Transverse colon (tissue), 4 donors: ENCODE data around the gene TMEM33. TPM values are rescaled to one million over a fixed set of nuclear protein-coding genes. Genes with fewer than 3 reads are reported as not detected.
A peak's percentile ranks its signal among the peaks of the same experiment; 100 is the strongest.

Source experiments
- DNase-seq: peaks from one replicate; pipeline ENCODE4 v3.0.0-alpha.2; 2019
- H3K27ac ChIP-seq, 4 donors: fragments of 200-600 bp; sonication (generic); 2 replicates each; pipeline ENCODE4 v1.5.1; 2016 to 2018; ENCODE audit warnings: inconsistent platforms in 4 of 4
- H3K27me3 ChIP-seq: fragments of 200-600 bp; sonication (generic); 2 replicates; pipeline ENCODE4 v1.5.1; 2017; ENCODE audit warnings: inconsistent platforms
- H3K36me3 ChIP-seq, 4 donors: fragments of 200-600 bp; sonication (generic); 2 replicates each; pipeline ENCODE4 v1.5.1; 2017 to 2019; ENCODE audit warnings: inconsistent platforms in 4 of 4
- H3K4me1 ChIP-seq, 4 donors: fragments of 200-600 bp; sonication (generic); 2 replicates each; pipeline ENCODE4 v1.5.1; 2017 to 2020; ENCODE audit warnings: inconsistent platforms in 4 of 4
- H3K4me3 ChIP-seq, 4 donors: fragments of 200-600 bp; sonication (generic); 1 replicate in 1 of 4; 2 replicates in 3 of 4; pipeline versions ENCODE4 v1.5.1 to v1.6.1; 2017 to 2019; ENCODE audit warnings: inconsistent platforms in 4 of 4
- H3K9me3 ChIP-seq, 2 donors: fragments of 200-600 bp; sonication (generic); 2 replicates each; pipeline ENCODE4 v1.5.1; 2017 to 2019; ENCODE audit warnings: inconsistent platforms in 2 of 2
- EP300 ChIP-seq: sonication (generic); formaldehyde crosslinking; IDR thresholded peaks from one replicate; pipeline ENCODE4 v1.6.1; 2017; ENCODE audit warnings: antibody characterized with exemption, low read depth
- POLR2A ChIP-seq: fragments of 450-650 bp; IDR thresholded peaks from one replicate; pipeline ENCODE4 v1.6.1; 2016; ENCODE audit warnings: antibody characterized with exemption, mild to moderate bottlenecking, moderate library complexity
- POLR2AphosphoS5 ChIP-seq, 3 donors: sonication (generic); formaldehyde crosslinking; IDR thresholded peaks; one replicate each; pipeline ENCODE4 v1.6.1; 2016; ENCODE audit warnings: antibody characterized with exemption in 3 of 3
- WGBS, 2 donors: methylation state at CpG; one replicate each; pipeline ENCODE4 v1.1.5; 2018; ENCODE audit warnings: low coverage in 1 of 2; 5-methylcytosine and 5-hydroxymethylcytosine counted together
- in situ Hi-C, 4 donors: fragments of 200-750 bp; cut with MboI; loops; one replicate each; pipeline versions ENCODE4 v1.15.0 to v1.15.1; 2017; ENCODE audit warnings: low sequenced_read_pairs in 3 of 4, low pct_ligation_motif_present in 1 of 4, low pct_unique_long_range_greater_than_20kb in 1 of 4
- intact Hi-C: fragments of 100-400 bp; cut with DNase I; formaldehyde crosslinking; loops from one replicate; pipeline ENCODE4 v1.15.1; 2023; ENCODE audit warnings: low total_unique reads
- total RNA-seq, 4 donors: library from RNA; depleted of rRNA; stranded (reverse); fragments of >200 nt; gene quantifications; one replicate each; pipeline ENCODE4 v1.1.0, GENCODE V29; 2016
- TF ChIP-seq, protein P1 (sequence below), 5 experiments: fragments of 200-600 bp in 3 of 5; fragments of 450-650 bp in 2 of 5; sonication (generic) in 3 of 5; IDR thresholded peaks; 1 replicate in 2 of 5; 2 replicates in 3 of 5; pipeline ENCODE4 v1.5.1; 2016 to 2017; ENCODE audit warnings: antibody characterized with exemption in 5 of 5, inconsistent platforms in 3 of 5, mild to moderate bottlenecking in 2 of 5, moderate library complexity in 1 of 5

Gene TMEM33, protein sequence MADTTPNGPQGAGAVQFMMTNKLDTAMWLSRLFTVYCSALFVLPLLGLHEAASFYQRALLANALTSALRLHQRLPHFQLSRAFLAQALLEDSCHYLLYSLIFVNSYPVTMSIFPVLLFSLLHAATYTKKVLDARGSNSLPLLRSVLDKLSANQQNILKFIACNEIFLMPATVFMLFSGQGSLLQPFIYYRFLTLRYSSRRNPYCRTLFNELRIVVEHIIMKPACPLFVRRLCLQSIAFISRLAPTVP
- 10 to 100 TPM; 41.8 to 59.3 (median 54.9) TPM for total RNA-seq

DNA sequence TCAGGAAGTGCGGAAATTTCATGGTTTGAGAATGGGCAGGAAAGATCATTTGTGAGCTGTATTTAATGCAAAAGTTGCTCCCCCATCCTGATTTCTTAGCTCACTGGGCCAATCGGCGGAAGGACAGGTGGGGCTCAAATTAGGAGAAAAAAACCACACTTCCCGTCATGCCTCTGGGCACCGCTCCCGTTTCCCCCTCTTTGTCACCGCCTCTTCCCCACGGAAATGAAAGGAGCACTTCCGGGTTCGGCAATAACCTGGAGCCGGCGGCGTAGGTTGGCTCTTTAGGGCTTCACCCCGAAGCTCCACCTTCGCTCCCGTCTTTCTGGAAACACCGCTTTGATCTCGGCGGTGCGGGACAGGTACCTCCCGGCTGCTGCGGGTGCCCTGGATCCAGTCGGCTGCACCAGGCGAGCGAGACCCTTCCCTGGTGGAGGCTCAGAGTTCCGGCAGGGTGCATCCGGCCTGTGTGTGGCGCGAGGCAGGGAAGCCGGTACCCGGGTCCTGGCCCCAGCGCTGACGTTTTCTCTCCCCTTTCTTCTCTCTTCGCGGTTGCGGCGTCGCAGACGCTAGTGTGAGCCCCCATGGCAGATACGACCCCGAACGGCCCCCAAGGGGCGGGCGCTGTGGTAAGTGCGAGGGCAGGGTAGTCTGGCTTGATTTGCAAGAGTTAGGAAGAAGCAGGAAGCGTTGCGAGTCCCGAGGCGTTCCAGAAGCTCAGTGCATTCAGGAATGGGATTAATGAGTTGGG lies at the start of gene TMEM33:
Gene TMEM33, plus strand, starts transcription at position 529 of the 751 bp plus-strand sequence. Its CDS starts 56 bp downstream, at position 585.
- WGBS, 2 donors, result 2 to 24% methylated on average over 3 to 48 of the region's 49 CpGs

DNA sequence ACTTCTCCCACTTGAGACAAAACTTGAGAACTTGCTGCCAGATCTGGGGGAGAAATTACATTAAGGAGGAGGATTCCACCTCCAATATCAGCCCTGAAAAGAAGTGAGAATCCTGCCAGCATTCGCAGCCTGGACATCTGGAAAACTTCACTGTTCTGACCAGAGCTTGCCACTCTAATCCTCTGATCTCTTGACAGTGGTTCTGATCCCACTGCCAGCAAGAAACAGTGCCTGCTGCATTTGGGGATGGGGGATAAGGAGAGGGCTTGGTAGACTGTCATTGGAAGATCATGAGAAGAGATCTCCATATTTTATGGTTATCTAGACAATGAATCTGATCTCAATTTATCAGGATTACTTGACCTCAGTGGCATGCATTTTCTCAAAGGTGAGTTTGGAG lies 49.8 kb upstream of the TMEM33 start:
- H3K4me1 ChIP-seq, result peaks cover 6 to 22% (median 19%) of the 10 kb centered on the region in 4 donors
- DNase-seq, result no peak
- no peaks in the 10 kb centered on the region for H3K9me3 ChIP-seq
- H3K27ac ChIP-seq, result no peak overlapping the region
- intact Hi-C loops (loop anchor here (5.0 kb wide), 1 partner anchor 193 kb away; no protein-coding TSS in a partner anchor), in situ Hi-C loops (loop anchor here (5.0 to 25.0 kb wide), 3 partner anchors 193 to 601 kb away; no protein-coding TSS in a partner anchor)
- TF ChIP-seq EP300 (no peak), POLR2AphosphoS5 (IDR thresholded peaks at IDR 0.05) (no peak), POLR2A (no peak)
- TF ChIP-seq, protein P1, sequence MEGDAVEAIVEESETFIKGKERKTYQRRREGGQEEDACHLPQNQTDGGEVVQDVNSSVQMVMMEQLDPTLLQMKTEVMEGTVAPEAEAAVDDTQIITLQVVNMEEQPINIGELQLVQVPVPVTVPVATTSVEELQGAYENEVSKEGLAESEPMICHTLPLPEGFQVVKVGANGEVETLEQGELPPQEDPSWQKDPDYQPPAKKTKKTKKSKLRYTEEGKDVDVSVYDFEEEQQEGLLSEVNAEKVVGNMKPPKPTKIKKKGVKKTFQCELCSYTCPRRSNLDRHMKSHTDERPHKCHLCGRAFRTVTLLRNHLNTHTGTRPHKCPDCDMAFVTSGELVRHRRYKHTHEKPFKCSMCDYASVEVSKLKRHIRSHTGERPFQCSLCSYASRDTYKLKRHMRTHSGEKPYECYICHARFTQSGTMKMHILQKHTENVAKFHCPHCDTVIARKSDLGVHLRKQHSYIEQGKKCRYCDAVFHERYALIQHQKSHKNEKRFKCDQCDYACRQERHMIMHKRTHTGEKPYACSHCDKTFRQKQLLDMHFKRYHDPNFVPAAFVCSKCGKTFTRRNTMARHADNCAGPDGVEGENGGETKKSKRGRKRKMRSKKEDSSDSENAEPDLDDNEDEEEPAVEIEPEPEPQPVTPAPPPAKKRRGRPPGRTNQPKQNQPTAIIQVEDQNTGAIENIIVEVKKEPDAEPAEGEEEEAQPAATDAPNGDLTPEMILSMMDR (IDR thresholded peaks at IDR 0.05), result no peak
- 75 to 100% methylated on average over 1 of the region's 1 CpG for WGBS, 2 donors
- peaks cover 72% of the 10 kb centered on the region for H3K27me3 ChIP-seq
- no peaks in the 10 kb centered on the region for H3K36me3 ChIP-seq
- no peak overlapping the region for H3K4me3 ChIP-seq

More for the DNA sequence above, at the start of gene TMEM33:
- H3K36me3 ChIP-seq, result no peaks in the 10 kb centered on the region
- TF ChIP-seq EP300, result no peak
- TF ChIP-seq POLR2A, result peak; percentile 81
- TF ChIP-seq, protein P1 (IDR thresholded peaks at IDR 0.05), result peak in 4 of 5 experiments; percentile 13 to 55 (median 26)
- TF ChIP-seq POLR2AphosphoS5 (IDR thresholded peaks at IDR 0.05), result peak; percentile 82 to 91 (median 89)
- peaks cover 7 to 32% (median 25%) of the 10 kb centered on the region in 4 donors for H3K4me1 ChIP-seq
- H3K27me3 ChIP-seq, result no peaks in the 10 kb centered on the region
- peak within 1 kb of the TSS; percentile 85 to 94 (median 88) for H3K27ac ChIP-seq
- H3K4me3 ChIP-seq, result peak within 1 kb of the TSS; percentile 87 to 100 (median 98)
- peak; percentile 90 for DNase-seq
- no peaks in the 10 kb centered on the region for H3K9me3 ChIP-seq
- intact Hi-C loops (no loop called here), in situ Hi-C loops (no loop called here)

DNA sequence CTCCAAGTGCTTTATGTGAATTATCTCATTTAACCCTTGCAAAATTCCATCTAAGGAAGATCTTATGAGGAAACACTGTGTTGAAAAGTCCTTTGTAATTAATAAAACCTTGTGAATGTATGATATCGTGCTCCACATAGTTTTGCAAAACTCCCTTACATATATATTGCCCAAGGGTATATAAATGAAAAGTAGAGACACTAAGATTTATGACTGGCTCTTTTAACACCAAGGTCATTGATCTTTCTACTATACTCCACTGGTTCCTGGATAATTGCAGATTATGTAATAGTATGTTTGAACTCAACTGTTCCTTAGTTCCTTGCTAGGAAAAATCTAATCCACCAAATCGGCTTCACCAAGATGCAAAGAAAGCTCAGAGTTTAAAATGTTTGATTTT lies 48.0 kb upstream of the TMEM33 start:
- H3K9me3 ChIP-seq, result no peaks in the 10 kb centered on the region
- no peak overlapping the region for H3K4me3 ChIP-seq
- H3K36me3 ChIP-seq, result no peaks in the 10 kb centered on the region
- DNase-seq, result no peak
- peaks cover 59% of the 10 kb centered on the region for H3K27me3 ChIP-seq
- peaks cover 1 to 4% (median 4%) of the 10 kb centered on the region in 4 donors for H3K4me1 ChIP-seq
- intact Hi-C loops, result loop anchor here (5.0 kb wide), 1 partner anchor 195 kb away; no protein-coding TSS in a partner anchor
- H3K27ac ChIP-seq, result no peak overlapping the region
- no peak for TF ChIP-seq POLR2A
- TF ChIP-seq POLR2AphosphoS5 (IDR thresholded peaks at IDR 0.05), result no peak
- TF ChIP-seq, protein P1 (IDR thresholded peaks at IDR 0.05), result no peak
- no peak for TF ChIP-seq EP300
- 41 to 54% methylated on average over 2 of the region's 2 CpGs for WGBS, 2 donors
- in situ Hi-C loops, result loop anchor here (5.0 to 25.0 kb wide), 3 partner anchors 195 to 602 kb away; no protein-coding TSS in a partner anchor
